ENCODE measurements around the gene PNLIPRP2.

The PNLIPRP2 gene

GRCh38 chr10:116612107-116612769 lies 8.5 kb upstream of the PNLIPRP2 start:
- no peak for DNase-seq (ENCODE audit: low read depth in 1 of 2, low spot score in 1 of 2)

- no peak for DNase-seq (ENCODE audit: low read depth in 1 of 2, low spot score in 1 of 2)
Measured at GRCh38 chr10:116613471-116613870, 7.3 kb upstream of the PNLIPRP2 start.

- DNase-seq (ENCODE audit: low read depth in 1 of 2, low spot score in 1 of 2), result no peak
Measured at GRCh38 chr10:116614796-116615195, 6.0 kb upstream of the PNLIPRP2 start.

GRCh38 chr10:116615199-116615776 lies 5.5 kb upstream of the PNLIPRP2 start:
- no peak for DNase-seq (ENCODE audit: low read depth in 1 of 2, low spot score in 1 of 2)

GRCh38 chr10:116621476-116621875 lies 723 bp downstream of the PNLIPRP2 start:
- no peak for DNase-seq (ENCODE audit: low read depth in 1 of 2, low spot score in 1 of 2)

- no peak for DNase-seq (ENCODE audit: low read depth in 1 of 2, low spot score in 1 of 2)
Measured at GRCh38 chr10:116621934-116622655, 1.3 kb downstream of the PNLIPRP2 start.

GRCh38 chr10:116625845-116626244 lies 5.1 kb downstream of the PNLIPRP2 start:
- no peak for DNase-seq (ENCODE audit: low read depth in 1 of 2, low spot score in 1 of 2)

- DNase-seq (ENCODE audit: low read depth in 1 of 2, low spot score in 1 of 2), result no peak
Measured at GRCh38 chr10:116626815-116627214, 6.1 kb downstream of the PNLIPRP2 start.

GRCh38 chr10:116627386-116627933 lies 6.7 kb downstream of the PNLIPRP2 start:
- no peak for DNase-seq (ENCODE audit: low read depth in 1 of 2, low spot score in 1 of 2)

- DNase-seq (ENCODE audit: low read depth in 1 of 2, low spot score in 1 of 2), result no peak
Measured at GRCh38 chr10:116629340-116629739, 8.6 kb downstream of the PNLIPRP2 start.

- no peak for DNase-seq (ENCODE audit: low read depth in 1 of 2, low spot score in 1 of 2)
Measured at GRCh38 chr10:116630020-116630419, 9.3 kb downstream of the PNLIPRP2 start.

- DNase-seq (ENCODE audit: low read depth in 1 of 2, low spot score in 1 of 2), result no peak
Measured at GRCh38 chr10:116631871-116632295, 11.1 kb downstream of the PNLIPRP2 start.

- DNase-seq (ENCODE audit: low read depth in 1 of 2, low spot score in 1 of 2), result no peak
Measured at GRCh38 chr10:116632596-116633215, 12.0 kb downstream of the PNLIPRP2 start.

GRCh38 chr10:116633216-116633600 lies 12.5 kb downstream of the PNLIPRP2 start:
- no peak for DNase-seq (ENCODE audit: low read depth in 1 of 2, low spot score in 1 of 2)

GRCh38 chr10:116634126-116634975 lies 13.6 kb downstream of the PNLIPRP2 start:
- no peak for DNase-seq (ENCODE audit: low read depth in 1 of 2, low spot score in 1 of 2)

- DNase-seq (ENCODE audit: low read depth in 1 of 2, low spot score in 1 of 2), result no peak
Measured at GRCh38 chr10:116636385-116636784, 15.6 kb downstream of the PNLIPRP2 start.

GRCh38 chr10:116636976-116637375 lies 16.2 kb downstream of the PNLIPRP2 start:
- DNase-seq (ENCODE audit: low read depth in 1 of 2, low spot score in 1 of 2), result no peak

GRCh38 chr10:116637830-116638229 lies 17.1 kb downstream of the PNLIPRP2 start:
- no peak for DNase-seq (ENCODE audit: low read depth in 1 of 2, low spot score in 1 of 2)

GRCh38 chr10:116646502-116646901 lies 25.7 kb downstream of the PNLIPRP2 start:
- no peak for DNase-seq (ENCODE audit: low read depth in 1 of 2, low spot score in 1 of 2)

- DNase-seq (ENCODE audit: low read depth in 1 of 2, low spot score in 1 of 2), result no peak
Measured at GRCh38 chr10:116648903-116649302, 28.1 kb downstream of the PNLIPRP2 start.

- no peak for DNase-seq (ENCODE audit: low read depth in 1 of 2, low spot score in 1 of 2)
Measured at GRCh38 chr10:116653885-116654284, 33.1 kb downstream of the PNLIPRP2 start.
